GM19395 (cell line): Measurements from ENCODE around the gene WFS1.

ENCODE experiments used
- ATAC-seq: cut with Tn5 transposase; IDR thresholded peaks from one replicate; pipeline ENCODE4 v1.9.1; 2021; ENCODE audit warnings: mild to moderate bottlenecking, moderate library complexity; ENCODE audit not compliant: unreplicated experiment

Gene WFS1

GRCh38 chr4:6337331-6337935 is 67.8 kb downstream of the WFS1 start:
- ATAC-seq, result no peak

GRCh38 chr4:6338175-6338950 is 68.7 kb downstream of the WFS1 start:
- ATAC-seq, result no peak

GRCh38 chr4:6338951-6339817 is 69.5 kb downstream of the WFS1 start:
- ATAC-seq, result no peak

DNA sequence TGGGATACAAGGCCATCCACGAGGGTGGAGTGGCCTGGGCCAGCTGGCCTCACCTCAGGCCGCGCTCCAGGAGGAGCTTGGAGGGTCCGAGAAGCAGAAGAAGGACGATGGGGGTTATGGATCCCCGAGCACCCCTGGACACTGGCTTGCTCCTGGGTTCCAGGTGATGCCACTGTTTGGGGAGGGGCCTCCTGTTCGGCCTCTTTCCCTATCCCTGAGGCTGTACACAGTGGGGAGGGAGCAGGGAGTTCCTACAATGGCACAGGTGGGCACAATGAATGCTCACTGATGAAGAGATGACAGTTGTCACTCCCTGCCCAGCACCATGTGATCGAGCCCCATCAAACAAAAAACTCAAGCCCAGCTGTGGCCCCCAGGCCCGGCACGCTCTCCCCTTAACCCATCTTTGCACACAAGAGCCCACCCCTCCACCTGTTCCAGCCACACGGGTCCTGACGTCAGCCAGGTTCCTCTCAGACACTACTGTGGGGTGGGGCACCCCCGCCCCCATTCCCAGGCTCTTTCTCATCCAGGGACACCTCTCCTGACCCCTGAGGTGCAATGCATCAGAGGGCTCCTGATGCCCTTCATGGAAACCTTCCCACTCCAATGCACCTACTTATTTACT is 70.3 kb downstream of the WFS1 start:
- no peak for ATAC-seq

- ATAC-seq, result no peak
Measured at GRCh38 chr4:6340446-6341015, 70.9 kb downstream of the WFS1 start.

GRCh38 chr4:6341696-6342095 is 72.0 kb downstream of the WFS1 start:
- ATAC-seq, result no peak

GRCh38 chr4:6342530-6343293 is 73.1 kb downstream of the WFS1 start:
- ATAC-seq, result no peak

DNA sequence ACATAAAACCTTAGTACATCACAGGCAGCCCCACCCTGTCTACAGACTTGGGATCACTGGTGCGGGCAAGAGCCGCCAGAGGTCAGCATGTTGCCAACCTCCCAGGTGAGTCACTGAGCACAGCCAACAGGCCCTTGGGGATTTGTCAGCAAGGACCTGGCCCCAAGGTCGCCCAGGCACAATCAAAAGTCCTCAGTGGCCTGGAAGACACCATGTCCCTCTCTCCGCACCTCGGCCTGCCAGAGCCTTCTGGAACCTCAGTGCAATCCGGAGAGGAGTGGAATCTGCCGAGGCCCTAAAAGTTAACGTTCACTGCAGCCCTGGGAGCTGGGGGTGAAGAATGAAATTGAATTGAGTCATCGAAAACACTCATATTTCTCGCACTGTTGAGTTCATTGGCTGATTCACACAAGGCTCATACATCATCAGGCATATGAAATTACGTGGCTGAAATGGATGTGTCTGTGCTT is 74.3 kb downstream of the WFS1 start:
- no peak for ATAC-seq

GRCh38 chr4:6345096-6345830 is 75.6 kb downstream of the WFS1 start:
- no peak for ATAC-seq

DNA sequence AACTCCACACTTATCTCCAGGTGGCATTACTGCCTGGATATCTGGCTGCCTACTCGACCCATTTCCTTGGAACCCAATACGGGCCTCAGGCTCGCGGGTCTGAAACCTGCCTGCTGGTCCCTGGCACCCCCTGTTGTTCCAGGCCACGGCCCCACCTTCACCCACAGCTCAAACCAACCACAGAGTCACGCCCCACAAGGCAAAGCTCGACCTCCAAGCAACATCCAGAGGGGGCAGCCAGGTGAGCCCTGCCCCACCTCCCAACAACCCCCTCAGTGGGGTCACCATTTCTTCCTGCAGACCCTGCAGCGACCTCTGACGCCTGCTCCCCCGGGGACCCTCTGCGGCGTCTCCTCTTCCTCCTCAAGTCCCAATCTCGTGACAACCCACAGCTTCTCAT is 76.2 kb downstream of the WFS1 start:
- no peak for ATAC-seq

DNA sequence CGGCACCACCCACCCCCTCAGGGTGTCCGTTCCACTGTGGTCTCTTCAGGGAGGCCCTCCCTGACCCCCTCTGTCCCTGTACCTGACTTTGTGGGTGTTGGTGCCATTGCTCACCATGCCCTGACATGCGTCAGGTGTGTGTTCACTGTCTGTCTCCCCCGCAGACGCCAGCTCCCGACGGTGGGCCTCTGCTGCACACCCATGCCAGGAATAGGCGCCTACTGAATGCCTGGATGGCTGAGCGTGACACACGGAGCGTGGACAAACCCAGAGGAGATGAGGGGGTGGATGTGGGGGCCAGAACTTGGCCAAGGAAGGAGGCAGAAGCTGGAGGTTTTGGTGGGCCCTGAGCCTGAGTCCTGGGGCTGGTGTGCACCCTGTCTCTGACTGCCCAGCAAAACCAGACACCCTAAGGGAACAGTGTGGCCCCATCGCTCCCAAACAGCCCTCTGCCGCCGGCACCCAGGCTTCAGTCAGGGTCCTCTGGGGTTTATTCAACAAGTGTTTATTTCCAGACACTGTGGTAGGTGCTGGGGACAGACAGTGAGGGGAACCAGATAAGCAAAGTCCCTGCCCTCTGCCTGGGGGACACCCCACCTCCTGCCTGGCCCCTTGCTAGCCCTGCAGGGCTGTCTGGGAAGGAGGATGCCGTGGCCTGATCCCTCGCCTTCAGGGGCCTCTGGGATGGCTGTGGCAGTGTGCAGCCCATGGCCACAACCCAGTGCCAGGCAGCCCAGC is 76.9 kb downstream of the WFS1 start:
- no peak for ATAC-seq

GRCh38 chr4:6347511-6348045 is 77.9 kb downstream of the WFS1 start:
- ATAC-seq, result no peak

GRCh38 chr4:6348408-6348807 is 78.8 kb downstream of the WFS1 start:
- ATAC-seq, result no peak

DNA sequence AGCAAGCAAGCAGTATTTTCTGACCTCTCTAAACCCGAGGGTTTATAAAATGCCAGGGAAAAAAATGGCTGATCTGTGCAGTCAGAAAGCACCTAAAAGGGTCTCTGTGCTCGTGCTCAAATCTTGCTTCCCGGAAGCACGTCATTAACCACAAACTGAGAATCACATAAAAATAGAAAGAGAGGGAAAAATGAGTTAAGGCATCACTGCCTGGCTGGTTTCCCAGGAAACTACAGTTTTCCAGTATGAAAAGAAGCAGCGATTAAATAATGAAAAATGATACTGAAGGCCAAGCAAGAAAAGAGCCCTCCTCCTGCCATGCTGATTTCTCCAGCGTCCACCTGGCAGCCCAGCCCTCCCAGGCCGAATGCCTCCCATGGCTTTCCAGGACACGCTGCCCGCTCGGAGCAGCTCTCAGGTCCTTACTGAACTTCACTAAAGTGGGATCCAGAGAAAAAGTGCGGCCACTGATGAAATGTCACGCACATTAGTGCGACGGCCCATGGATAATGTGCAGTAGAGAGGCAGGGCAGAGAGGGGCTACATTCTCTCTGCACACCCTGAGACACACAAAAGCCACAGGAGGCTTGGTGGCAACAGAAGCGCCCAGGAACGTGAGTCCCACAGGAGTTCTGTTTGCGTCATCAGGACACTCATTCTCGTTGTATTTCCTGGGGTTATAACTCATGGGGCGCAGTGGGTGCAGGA is 80.4 kb downstream of the WFS1 start:
- no peak for ATAC-seq

- ATAC-seq, result no peak
Measured at GRCh38 chr4:6350646-6351045, 81.0 kb downstream of the WFS1 start.

DNA sequence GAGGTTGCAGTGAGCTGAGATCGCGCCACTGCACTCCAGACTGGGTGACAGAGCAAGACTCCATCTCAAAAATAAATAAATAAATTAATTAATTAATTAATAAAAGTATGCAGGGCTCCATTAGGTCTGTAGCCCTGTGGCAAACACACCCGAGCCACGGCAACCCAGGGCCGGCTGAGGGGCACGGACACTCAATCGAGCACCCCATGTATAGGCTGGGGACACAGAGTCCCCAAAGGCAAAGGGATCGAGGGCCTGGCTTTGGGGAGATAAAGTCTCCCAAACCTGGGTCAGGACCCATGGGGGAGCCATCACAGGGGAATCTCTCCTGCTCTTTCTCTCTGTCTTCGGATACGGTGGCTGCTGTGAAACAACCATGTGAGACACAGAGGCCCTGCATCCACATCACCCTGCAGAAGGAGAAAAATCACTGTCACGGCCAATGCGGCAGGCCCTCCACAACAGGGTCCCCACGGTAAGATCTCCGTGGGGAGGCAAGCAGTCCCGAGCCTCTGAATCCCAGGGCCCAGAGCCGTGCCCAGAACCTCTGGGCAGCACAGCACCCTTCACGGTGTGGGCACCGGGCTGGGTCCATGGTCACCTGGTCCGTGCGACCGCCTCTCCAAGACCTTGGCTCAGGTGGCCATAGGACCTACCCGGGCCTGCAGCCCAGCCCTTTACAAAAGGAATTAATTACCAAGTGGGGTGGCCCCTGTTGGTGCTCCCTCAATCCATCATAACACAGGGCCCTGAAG is 81.8 kb downstream of the WFS1 start:
- ATAC-seq, result no peak

- ATAC-seq, result no peak
Measured at GRCh38 chr4:6352031-6352692, 82.5 kb downstream of the WFS1 start.
